ENCODE measurements around the gene PHOX2A. TPM values are rescaled to one million over a fixed set of nuclear protein-coding genes. Genes with fewer than 3 reads are reported as not detected.

The PHOX2A gene
- total RNA-seq, 4 donors from 2014 or later = not detected

GRCh38 chr11:72190631-72191071, 53.3 kb downstream of the PHOX2A start:
- DNase-seq (ENCODE audit: low spot score) (no peak), ATAC-seq (ENCODE audit: low FRiP score) (no peak)
- TF ChIP-seq, protein P1, sequence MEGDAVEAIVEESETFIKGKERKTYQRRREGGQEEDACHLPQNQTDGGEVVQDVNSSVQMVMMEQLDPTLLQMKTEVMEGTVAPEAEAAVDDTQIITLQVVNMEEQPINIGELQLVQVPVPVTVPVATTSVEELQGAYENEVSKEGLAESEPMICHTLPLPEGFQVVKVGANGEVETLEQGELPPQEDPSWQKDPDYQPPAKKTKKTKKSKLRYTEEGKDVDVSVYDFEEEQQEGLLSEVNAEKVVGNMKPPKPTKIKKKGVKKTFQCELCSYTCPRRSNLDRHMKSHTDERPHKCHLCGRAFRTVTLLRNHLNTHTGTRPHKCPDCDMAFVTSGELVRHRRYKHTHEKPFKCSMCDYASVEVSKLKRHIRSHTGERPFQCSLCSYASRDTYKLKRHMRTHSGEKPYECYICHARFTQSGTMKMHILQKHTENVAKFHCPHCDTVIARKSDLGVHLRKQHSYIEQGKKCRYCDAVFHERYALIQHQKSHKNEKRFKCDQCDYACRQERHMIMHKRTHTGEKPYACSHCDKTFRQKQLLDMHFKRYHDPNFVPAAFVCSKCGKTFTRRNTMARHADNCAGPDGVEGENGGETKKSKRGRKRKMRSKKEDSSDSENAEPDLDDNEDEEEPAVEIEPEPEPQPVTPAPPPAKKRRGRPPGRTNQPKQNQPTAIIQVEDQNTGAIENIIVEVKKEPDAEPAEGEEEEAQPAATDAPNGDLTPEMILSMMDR (IDR thresholded peaks at IDR 0.05) = no peak

DNA sequence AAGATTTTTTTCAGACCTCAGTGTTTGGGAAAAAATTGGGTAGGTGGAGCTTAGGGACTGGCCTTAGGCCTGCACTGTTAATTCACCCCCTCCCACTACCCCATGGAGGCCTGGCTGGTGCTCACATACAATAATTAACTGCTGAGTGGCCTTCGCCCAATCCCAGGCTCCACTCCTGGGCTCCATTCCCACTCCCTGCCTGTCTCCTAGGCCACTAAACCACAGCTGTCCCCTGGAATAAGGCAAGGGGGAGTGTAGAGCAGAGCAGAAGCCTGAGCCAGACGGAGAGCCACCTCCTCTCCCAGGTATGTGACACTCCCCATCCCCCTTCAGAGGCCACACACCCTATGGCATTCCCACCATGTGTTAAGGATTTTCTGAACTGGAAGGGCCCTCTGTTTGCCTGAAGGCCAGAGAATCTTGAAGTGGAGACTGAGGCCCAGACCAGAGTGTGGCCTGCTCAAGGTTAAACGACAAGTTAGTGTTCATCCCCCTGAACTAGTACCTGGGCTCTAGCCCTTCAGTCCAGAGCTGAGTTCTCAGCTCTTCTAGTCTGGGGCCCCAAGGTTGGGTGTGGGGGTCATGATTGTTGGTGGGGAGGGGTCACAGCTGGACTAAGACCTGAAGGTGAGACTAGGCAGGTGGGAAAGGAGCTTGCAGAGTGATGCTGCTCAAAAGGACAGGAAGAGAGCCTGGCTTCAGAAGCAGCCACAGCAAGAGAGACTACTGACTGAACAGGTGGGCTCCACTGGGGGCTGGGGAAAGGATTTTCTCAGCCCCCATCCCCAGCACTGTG, 54.3 kb downstream of the PHOX2A start:
- no peak for DNase-seq (ENCODE audit: low spot score)
- no peak for ATAC-seq (ENCODE audit: low FRiP score)
- TF ChIP-seq, protein P1 (IDR thresholded peaks at IDR 0.05) = no peak

Other genes starting within 250 kb of the PHOX2A start
- gene IL18BP, start 245.3 kb downstream of the PHOX2A start, total RNA-seq = 10 to 100 TPM in 2 of 4 donors, 1 to 10 TPM in 2; 4.1 to 16.7 (median 10.8) TPM
- 100 to 1,000 TPM; 113 to 270 (median 159) TPM for gene NUMA1, start 163.6 kb downstream of the PHOX2A start, total RNA-seq
- gene LRRC51, start 163.3 kb downstream of the PHOX2A start, total RNA-seq = 1 to 10 TPM; 4.0 to 10.0 (median 5.4) TPM
- gene LAMTOR1, start 140.9 kb downstream of the PHOX2A start, total RNA-seq = 100 to 1,000 TPM in 2 of 4 donors, 10 to 100 TPM in 2; 88.7 to 137 (median 111) TPM
- not detected for gene TOMT, start 138.3 kb downstream of the PHOX2A start, total RNA-seq
- 10 to 100 TPM; 13.2 to 26.9 (median 22.8) TPM for gene ANAPC15, start 131.5 kb downstream of the PHOX2A start, total RNA-seq
- gene FOLR3, start 108.5 kb downstream of the PHOX2A start, total RNA-seq = 10 to 100 TPM in 1 of 4 donors, not detected in 3; 25.7 TPM
- gene FOLR1, start 52.0 kb downstream of the PHOX2A start, total RNA-seq = not detected
- 100 to 1,000 TPM in 2 of 4 donors, 10 to 100 TPM in 2; 52.5 to 128 (median 95.5) TPM for gene FOLR2, start 27.4 kb downstream of the PHOX2A start, total RNA-seq
- gene INPPL1, start 19.4 kb downstream of the PHOX2A start, total RNA-seq = 10 to 100 TPM; 47.6 to 65.1 (median 57.6) TPM
- 10 to 100 TPM; 24.7 to 29.0 (median 26.3) TPM for gene CLPB, start 190.4 kb upstream of the PHOX2A start, total RNA-seq